HG03342 (cell line): Measurements from ENCODE around the gene IL18R1.
"Not testable (repeated sequence)": the region's sequence is repeated elsewhere in the genome, so short reads cannot be mapped to it uniquely, and the experiment has no call there.

Experiments used
- ATAC-seq: cut with Tn5 transposase; IDR thresholded peaks from one replicate; pipeline ENCODE4 v1.9.1; 2021; ENCODE audit warnings: mild to moderate bottlenecking, moderate library complexity; ENCODE audit not compliant: unreplicated experiment

Gene IL18R1

GRCh38 chr2:102355526-102356380, at the start of gene IL18R1:
Gene IL18R1 (plus strand): TSS chr2:102355796. CDS start chr2:102362661, 6,865 bp downstream.
- ATAC-seq, result peak; percentile 91

GRCh38 chr2:102306125-102306524, 49.5 kb upstream of the IL18R1 start:
- ATAC-seq, result no peak

GRCh38 chr2:102310964-102311640, 44.5 kb upstream of the IL18R1 start, which contains the start of gene IL1RL1:
Gene IL1RL1 (plus strand): TSS chr2:102311563. CDS start chr2:102338265, 26,702 bp downstream.
- no peak for ATAC-seq

GRCh38 chr2:102313025-102313424, 42.6 kb upstream of the IL18R1 start:
- no peak for ATAC-seq

GRCh38 chr2:102313471-102313870, 42.1 kb upstream of the IL18R1 start:
- no peak for ATAC-seq

- ATAC-seq, result no peak
Measured at GRCh38 chr2:102313950-102314349, 41.6 kb upstream of the IL18R1 start.

- no peak for ATAC-seq
Measured at GRCh38 chr2:102315921-102316320, 39.7 kb upstream of the IL18R1 start.

- ATAC-seq, result no peak
Measured at GRCh38 chr2:102317715-102318114, 37.9 kb upstream of the IL18R1 start.

GRCh38 chr2:102318437-102318836, 37.2 kb upstream of the IL18R1 start:
- ATAC-seq, result no peak

GRCh38 chr2:102321941-102322719, 33.5 kb upstream of the IL18R1 start:
- ATAC-seq, result no peak

GRCh38 chr2:102324914-102325313, 30.7 kb upstream of the IL18R1 start:
- ATAC-seq, result not testable (repeated sequence)

GRCh38 chr2:102331311-102331980, 24.1 kb upstream of the IL18R1 start:
- ATAC-seq, result no peak

- ATAC-seq, result no peak
Measured at GRCh38 chr2:102334486-102334885, 21.1 kb upstream of the IL18R1 start.

- no peak for ATAC-seq
Measured at GRCh38 chr2:102335871-102336366, 19.7 kb upstream of the IL18R1 start.

GRCh38 chr2:102336502-102336945, 19.1 kb upstream of the IL18R1 start:
- no peak for ATAC-seq

- no peak for ATAC-seq
Measured at GRCh38 chr2:102337012-102337411, 18.6 kb upstream of the IL18R1 start.

GRCh38 chr2:102337481-102338386, 17.9 kb upstream of the IL18R1 start:
- ATAC-seq, result no peak

- ATAC-seq, result no peak
Measured at GRCh38 chr2:102340778-102341177, 14.8 kb upstream of the IL18R1 start.

GRCh38 chr2:102342888-102343287, 12.7 kb upstream of the IL18R1 start:
- ATAC-seq, result no peak
